SKM-1 (cell line): ENCODE measurements around the gene NRF1.

Source experiments
- DNase-seq: peaks from one replicate; lab custom pipeline; 2025; ENCODE audit not compliant: unreplicated experiment; lab: John Stamatoyannopoulos, UW

Gene NRF1

DNA sequence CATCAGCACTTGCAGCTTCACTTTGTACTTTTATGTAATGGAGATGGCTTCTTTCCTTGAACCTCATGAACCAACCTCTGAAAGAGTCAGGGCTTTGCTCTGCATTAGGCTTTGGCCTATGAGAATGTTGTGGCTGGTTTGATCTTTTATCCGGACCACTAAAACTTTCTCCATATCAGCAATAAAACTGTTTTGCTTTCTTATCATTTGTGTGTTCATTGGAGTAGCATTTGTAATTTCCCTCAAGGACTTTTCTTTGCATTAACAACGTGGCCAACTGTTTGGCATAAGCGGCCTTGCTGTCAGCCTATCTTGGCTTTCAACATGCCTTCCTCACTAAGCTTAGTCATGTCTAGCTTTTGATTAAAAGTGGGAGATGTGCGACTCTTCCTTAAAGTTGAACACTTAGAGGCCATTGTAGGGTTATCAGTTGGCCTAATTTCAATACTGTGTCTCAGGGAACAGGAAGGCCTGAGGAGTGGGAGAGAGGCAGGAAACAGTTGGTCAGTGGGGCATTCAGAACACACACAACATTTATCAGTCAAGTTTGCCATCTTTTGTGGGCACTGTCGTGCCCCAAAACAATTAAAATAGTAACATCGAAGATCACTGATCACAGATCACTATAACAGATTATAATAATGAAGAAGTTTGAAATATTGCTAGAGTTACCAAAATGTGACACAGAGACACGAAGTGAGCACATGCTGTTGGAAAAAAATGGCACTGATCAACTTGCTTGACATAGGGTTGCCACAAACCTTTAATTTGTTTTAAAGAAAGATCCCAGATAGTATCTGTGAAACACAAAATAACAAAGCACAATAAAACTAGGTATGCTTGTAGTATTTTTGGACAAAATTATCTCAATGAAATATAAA is 64.7 kb downstream of the NRF1 start:
- DNase-seq, result no peak

- no peak for DNase-seq
Measured at GRCh38 chr7:129677796-129678195, 66.3 kb downstream of the NRF1 start.

GRCh38 chr7:129678606-129679005 is 67.1 kb downstream of the NRF1 start:
- DNase-seq, result no peak

GRCh38 chr7:129680400-129680799 is 68.9 kb downstream of the NRF1 start:
- DNase-seq, result no peak

GRCh38 chr7:129684777-129685176 is 73.3 kb downstream of the NRF1 start:
- no peak for DNase-seq

- DNase-seq, result no peak
Measured at GRCh38 chr7:129686063-129686462, 74.5 kb downstream of the NRF1 start.

GRCh38 chr7:129688503-129689222 is 77.1 kb downstream of the NRF1 start:
- DNase-seq, result no peak

DNA sequence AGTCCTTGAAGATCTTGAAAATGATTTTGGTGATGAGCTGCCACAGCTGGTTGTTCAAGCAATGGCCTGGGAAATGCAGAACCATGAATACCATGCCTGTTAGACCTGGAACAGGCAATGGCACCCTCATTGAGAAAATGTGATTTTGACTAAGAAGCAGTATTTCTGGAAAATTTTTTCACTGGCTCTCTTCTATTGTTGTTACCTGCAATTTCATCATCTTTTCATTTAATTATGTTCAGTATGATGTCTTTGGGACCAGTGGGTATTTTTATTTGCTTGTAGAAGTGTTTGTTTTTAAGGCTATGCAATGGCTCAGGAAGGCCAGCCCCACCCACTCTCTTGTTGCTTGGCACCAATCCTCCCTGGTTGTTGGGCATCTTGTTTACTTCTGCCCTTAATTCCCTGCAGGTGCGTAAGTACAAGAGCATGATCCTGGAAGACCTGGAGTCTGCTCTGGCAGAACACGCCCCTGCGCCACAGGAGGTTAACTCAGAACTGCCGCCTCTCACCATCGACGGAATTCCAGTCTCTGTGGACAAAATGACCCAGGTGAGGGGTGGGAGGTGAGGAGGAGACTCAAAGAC is 78.6 kb downstream of the NRF1 start:
- DNase-seq, result no peak

- no peak for DNase-seq
Measured at GRCh38 chr7:129690701-129691100, 79.2 kb downstream of the NRF1 start.

- DNase-seq, result no peak
Measured at GRCh38 chr7:129698516-129699418, 87.2 kb downstream of the NRF1 start.

DNA sequence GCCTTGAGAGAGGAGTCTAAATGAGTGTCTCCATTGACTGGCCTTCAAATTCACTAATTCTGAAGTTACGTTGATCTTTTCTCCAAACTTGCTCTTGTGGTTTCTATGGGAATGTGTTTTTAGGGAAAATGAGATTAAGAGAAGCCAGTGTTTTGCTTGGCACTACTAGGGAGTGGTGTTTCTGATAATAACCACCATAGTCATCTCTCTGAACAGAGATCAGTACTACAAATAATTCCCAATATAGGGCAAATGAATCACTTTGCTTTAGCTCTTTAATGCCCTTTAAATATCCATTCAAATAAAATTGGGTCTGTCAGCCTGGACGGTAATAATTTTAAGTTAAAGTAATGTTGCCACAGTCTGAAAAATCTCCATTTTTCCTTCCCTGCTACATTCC is 90.8 kb downstream of the NRF1 start:
- DNase-seq, result no peak

- DNase-seq, result no peak
Measured at GRCh38 chr7:129702761-129703338, 91.3 kb downstream of the NRF1 start.

DNA sequence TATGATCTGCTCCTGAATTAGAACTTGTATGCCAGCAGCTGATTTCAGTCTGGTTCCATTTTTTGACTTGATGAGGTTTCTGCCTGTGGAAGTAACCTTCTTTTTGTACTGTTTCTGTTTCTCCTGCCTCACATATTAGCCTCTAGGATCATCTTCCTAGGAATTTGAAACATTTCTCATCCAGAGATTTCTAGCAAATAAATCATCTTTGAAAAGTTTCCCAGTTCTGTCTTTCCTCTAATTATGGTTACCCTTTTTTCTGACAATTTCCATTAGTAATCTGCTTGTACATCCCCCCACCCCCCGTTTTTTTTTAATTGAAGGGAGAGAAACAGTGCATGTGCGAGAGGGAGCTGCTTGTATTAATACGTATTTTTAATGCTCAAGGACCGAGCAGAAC is 92.2 kb downstream of the NRF1 start:
- no peak for DNase-seq

GRCh38 chr7:129707910-129708499 is 96.5 kb downstream of the NRF1 start:
- DNase-seq, result no peak

DNA sequence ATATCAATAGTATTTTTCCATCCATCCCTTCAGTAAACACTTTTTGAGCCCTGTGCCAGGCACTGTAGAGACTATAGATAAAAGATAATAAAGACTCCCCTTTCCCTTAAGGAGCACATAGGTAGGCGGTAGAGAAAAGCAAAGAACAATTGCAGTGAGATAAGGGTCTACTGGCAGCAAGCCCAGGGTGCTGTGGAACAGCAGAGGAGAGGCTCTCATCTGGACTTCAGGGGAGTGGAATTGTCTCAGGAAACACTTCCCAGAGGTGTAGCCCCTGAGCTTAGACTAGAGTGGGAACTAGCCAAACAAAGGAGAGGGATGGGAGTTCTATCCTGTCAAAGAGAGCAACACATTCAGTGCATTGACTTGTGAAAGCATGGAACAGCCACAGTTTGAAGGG is 102.0 kb downstream of the NRF1 start:
- DNase-seq, result no peak

- no peak for DNase-seq
Measured at GRCh38 chr7:129714514-129715063, 103.1 kb downstream of the NRF1 start.

- DNase-seq, result no peak
Measured at GRCh38 chr7:129719980-129720732, 108.6 kb downstream of the NRF1 start.

DNA sequence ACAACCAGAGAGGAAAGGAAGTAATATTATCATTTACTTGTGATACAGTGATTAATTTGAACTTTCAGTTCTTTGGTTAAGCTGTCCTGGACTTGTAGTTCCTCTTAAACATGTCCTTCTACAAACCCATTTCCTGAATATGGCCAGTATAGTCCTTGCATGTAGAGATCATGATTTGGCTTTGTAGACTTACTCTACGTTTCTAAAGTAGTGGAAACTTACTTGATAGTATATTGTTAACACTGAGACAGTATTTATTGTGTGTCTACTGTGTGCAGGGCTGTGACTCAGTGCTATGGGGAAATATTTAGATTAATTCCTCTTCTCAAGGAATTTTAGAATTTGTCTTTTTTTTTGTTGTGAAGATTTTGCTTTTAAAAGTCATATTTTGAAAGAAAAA is 109.5 kb downstream of the NRF1 start:
- DNase-seq, result no peak

DNA sequence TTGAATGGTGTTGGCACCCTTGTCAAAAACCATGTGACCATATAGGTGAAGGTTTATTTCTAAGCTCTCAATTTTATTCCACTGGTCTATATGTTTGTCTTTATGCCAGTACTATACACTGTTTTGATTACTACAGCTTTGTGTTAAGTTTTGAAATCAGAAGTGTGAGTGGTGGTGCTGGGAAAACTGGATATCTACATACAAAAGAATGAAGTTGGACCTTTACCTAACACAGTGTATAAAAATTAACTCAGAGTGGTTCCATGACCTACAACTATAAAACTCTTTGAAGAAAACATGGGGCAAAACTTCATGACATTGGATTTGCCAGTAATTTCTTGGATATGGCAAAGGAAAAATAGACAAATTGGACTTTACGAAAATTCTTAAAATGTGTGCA is 112.2 kb downstream of the NRF1 start:
- no peak for DNase-seq
